SK-N-SH treated with all-trans-retinoic acid at 6 μM for 48 hours (cell line): ENCODE results near the gene MIPOL1.

Experiments
- ATAC-seq: fragments of 200-7000 bp; cut with Tn5 transposase; 3 replicates; pipeline ENCODE4 v1.9.1; 2020; ENCODE audit warnings: mild to moderate bottlenecking, moderate library complexity
- ARNTL ChIP-seq: fragments of 450-650 bp; formaldehyde crosslinking; IDR thresholded peaks from 2 replicates; pipeline ENCODE4 v1.5.0; 2020; ENCODE audit warnings: low read depth, mild to moderate bottlenecking, moderate library complexity, borderline replicate concordance
- CSDC2 ChIP-seq: fragments of 250-450 bp; sonication (Bioruptor Pico); IDR thresholded peaks from 2 replicates; pipeline ENCODE4 v1.5.0; 2020; ENCODE audit warnings: mild to moderate bottlenecking, moderate library complexity
- ESRRG ChIP-seq: fragments of 250-450 bp; sonication (Bioruptor Pico); IDR thresholded peaks from 2 replicates; pipeline ENCODE4 v1.6.1; 2021; ENCODE audit warnings: mild to moderate bottlenecking
- GLIS3 ChIP-seq: fragments of 250-450 bp; sonication (Bioruptor Pico); IDR thresholded peaks from 2 replicates; pipeline ENCODE4 v1.5.0; 2020; ENCODE audit warnings: mild to moderate bottlenecking, moderate library complexity
- ISL1 ChIP-seq: fragments of 250-450 bp; sonication (Bioruptor Pico); IDR thresholded peaks from 2 replicates; pipeline ENCODE4 v2.1.2; 2022; ENCODE audit warnings: mild to moderate bottlenecking, moderate library complexity
- OSR1 ChIP-seq: fragments of 250-450 bp; sonication (Bioruptor Pico); IDR thresholded peaks from 2 replicates; pipeline ENCODE4 v1.8.0; 2022; ENCODE audit warnings: moderate library complexity, mild to moderate bottlenecking, inconsistent platforms
- POU6F1 ChIP-seq: fragments of 250-450 bp; sonication (Bioruptor Pico); IDR thresholded peaks from 2 replicates; pipeline ENCODE4 v1.8.0; 2021; ENCODE audit warnings: low read depth, mild to moderate bottlenecking, moderate library complexity, borderline replicate concordance
- PPARA ChIP-seq: fragments of 250-450 bp; sonication (Bioruptor Pico); IDR thresholded peaks from 2 replicates; pipeline ENCODE4 v1.5.0; 2020; ENCODE audit warnings: mild to moderate bottlenecking, borderline replicate concordance
- SNAI2 ChIP-seq: fragments of 250-450 bp; sonication (Bioruptor Pico); IDR thresholded peaks from 2 replicates; pipeline ENCODE4 v1.5.0; 2020; ENCODE audit warnings: mild to moderate bottlenecking, moderate library complexity
- TCF4 ChIP-seq: fragments of 250-450 bp; sonication (Bioruptor Pico); IDR thresholded peaks from 2 replicates; pipeline ENCODE4 v1.8.0; 2021; ENCODE audit warnings: mild to moderate bottlenecking, moderate library complexity, borderline replicate concordance
- TOX ChIP-seq: fragments of 250-450 bp; sonication (Bioruptor Pico); IDR thresholded peaks from 2 replicates; pipeline ENCODE4 v1.8.0; 2021; ENCODE audit warnings: mild to moderate bottlenecking, moderate library complexity, borderline replicate concordance
- TSHZ2 ChIP-seq: fragments of 250-450 bp; sonication (Bioruptor Pico); IDR thresholded peaks from 2 replicates; pipeline ENCODE4 v1.5.0; 2020; ENCODE audit warnings: mild to moderate bottlenecking, moderate library complexity
- ZC3H10 ChIP-seq: fragments of 250-450 bp; sonication (Bioruptor Pico); IDR thresholded peaks from 2 replicates; pipeline ENCODE4 v1.5.1; 2021; ENCODE audit warnings: mild to moderate bottlenecking, moderate library complexity
- ZFP3 ChIP-seq: fragments of 250-450 bp; sonication (Bioruptor Pico); IDR thresholded peaks from 2 replicates; pipeline ENCODE4 v1.5.0; 2020; ENCODE audit warnings: mild to moderate bottlenecking, moderate library complexity
- ZFP30 ChIP-seq: fragments of 450-650 bp; formaldehyde crosslinking; IDR thresholded peaks from 2 replicates; pipeline ENCODE4 v1.5.0; 2022; ENCODE audit warnings: mild to moderate bottlenecking, moderate library complexity
- ZNF565 ChIP-seq: fragments of 450-650 bp; formaldehyde crosslinking; conservative IDR thresholded peaks from 2 replicates; pipeline ENCODE4 v1.5.0; 2020; ENCODE audit warnings: low read depth, mild to moderate bottlenecking, moderate library complexity
- ZNF70 ChIP-seq: fragments of 450-650 bp; formaldehyde crosslinking; IDR thresholded peaks from 2 replicates; pipeline ENCODE4 v1.5.0; 2020; ENCODE audit warnings: mild to moderate bottlenecking, moderate library complexity
- TF ChIP-seq, protein P1 (sequence below): fragments of 250-450 bp; sonication (Bioruptor Pico); IDR thresholded peaks from 2 replicates; pipeline ENCODE4 v1.8.0; 2020; ENCODE audit warnings: mild to moderate bottlenecking, moderate library complexity, borderline replicate concordance

Gene MIPOL1

DNA sequence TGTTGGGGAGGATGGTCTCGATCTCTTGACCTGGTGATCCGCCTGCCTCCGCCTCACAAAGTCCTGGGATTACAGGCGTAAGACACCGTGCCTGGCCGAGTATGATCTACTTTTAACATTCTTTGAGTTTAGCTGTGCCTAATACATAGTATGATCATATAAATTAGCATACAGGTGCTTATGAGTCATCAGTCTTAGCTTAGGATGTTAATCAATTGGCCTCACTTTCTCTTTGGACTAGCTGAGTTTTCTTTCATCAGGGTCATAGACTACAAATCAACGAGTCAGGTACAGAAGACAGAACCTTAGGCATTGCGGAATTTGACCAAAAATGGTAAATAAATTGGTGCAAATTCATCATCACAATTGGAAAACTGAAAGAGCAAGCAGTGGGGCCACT, 27.5 kb upstream of the MIPOL1 start (continued):
- no peak for TF ChIP-seq POU6F1 (CRISPR knock-in tag)
- no peak for TF ChIP-seq TCF4 (CRISPR knock-in tag)
- TF ChIP-seq, all 23 proteins: peak for 0

- ATAC-seq, result no peak
- TF ChIP-seq OSR1 (no peak), PPARA (no peak), ZNF70 (no peak), TOX (CRISPR knock-in tag) (no peak), ISL1 (CRISPR knock-in tag) (no peak), SNAI2 (CRISPR knock-in tag) (no peak), CSDC2 (no peak), ARNTL (CRISPR knock-in tag) (no peak), ZFP3 (CRISPR knock-in tag) (no peak), ESRRG (no peak), ZC3H10 (CRISPR knock-in tag) (no peak)
Observed at GRCh38 chr14:37170993-37171392, 26.7 kb upstream of the MIPOL1 start.

- no peak for ATAC-seq
- TF ChIP-seq, protein P1, sequence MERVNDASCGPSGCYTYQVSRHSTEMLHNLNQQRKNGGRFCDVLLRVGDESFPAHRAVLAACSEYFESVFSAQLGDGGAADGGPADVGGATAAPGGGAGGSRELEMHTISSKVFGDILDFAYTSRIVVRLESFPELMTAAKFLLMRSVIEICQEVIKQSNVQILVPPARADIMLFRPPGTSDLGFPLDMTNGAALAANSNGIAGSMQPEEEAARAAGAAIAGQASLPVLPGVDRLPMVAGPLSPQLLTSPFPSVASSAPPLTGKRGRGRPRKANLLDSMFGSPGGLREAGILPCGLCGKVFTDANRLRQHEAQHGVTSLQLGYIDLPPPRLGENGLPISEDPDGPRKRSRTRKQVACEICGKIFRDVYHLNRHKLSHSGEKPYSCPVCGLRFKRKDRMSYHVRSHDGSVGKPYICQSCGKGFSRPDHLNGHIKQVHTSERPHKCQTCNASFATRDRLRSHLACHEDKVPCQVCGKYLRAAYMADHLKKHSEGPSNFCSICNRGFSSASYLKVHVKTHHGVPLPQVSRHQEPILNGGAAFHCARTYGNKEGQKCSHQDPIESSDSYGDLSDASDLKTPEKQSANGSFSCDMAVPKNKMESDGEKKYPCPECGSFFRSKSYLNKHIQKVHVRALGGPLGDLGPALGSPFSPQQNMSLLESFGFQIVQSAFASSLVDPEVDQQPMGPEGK, result no peak
- TF ChIP-seq GLIS3 (no peak), ZNF70 (no peak), SNAI2 (CRISPR knock-in tag) (no peak), ZFP30 (CRISPR knock-in tag) (no peak), ZNF565 (CRISPR knock-in tag) (no peak), ARNTL (CRISPR knock-in tag) (no peak), TOX (CRISPR knock-in tag) (no peak)
Observed at GRCh38 chr14:37171678-37172023, 26.1 kb upstream of the MIPOL1 start.

DNA sequence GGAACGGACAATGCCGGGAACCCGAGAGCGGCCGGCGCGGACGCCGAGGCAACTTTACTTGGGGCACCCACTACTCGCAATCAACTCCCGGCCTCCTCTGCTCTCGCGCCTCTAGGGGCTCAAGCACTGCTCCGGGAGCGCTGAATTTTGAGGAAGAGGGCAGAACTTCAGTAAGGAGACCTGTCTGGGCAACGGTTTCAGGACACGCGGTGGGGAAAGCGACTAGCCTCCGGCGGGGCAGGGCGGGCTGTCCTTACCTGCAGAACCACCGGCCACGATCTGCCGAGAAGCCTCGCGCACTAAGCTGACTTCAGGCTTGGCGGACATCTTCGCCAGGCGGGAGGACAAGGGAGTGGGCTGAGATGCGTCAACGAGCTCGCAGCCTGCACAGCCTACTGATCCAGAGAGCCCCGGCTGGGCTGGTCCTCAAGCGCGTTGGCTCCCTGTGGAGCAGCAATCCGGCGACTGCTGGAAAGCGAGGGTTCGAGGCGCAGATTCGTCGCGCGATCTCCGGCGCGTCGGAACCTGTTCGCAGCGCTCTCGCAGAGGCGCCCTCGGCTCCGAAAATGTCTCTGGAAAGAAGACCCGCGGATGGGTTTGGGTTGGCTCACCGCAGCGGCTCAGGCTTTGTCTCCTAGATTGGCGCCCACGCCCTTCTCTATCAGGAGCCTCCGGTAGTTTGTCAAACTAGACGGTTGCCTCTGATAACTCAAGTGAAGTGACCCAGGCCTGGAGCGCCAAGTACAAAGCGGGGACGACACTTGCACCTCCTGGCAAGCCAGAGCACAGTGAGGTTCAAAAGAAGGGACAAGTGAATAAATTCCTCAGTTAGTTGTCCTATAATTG, 25.5 kb upstream of the MIPOL1 start, which contains the start of gene SLC25A21:
Gene SLC25A21 (minus strand): TSS at position 583 of the 846 bp plus-strand sequence.
- ATAC-seq, result no peak
- no peak for TF ChIP-seq ESRRG
- TF ChIP-seq, protein P1, result no peak
- TF ChIP-seq TSHZ2, result no peak
- no peak for TF ChIP-seq CSDC2
